T-helper 17 cell (primary cell): ENCODE results near the gene PRKG1. TPM values are rescaled to one million over a fixed set of nuclear protein-coding genes. Genes with fewer than 3 reads are reported as not detected.

Source experiments
- ATAC-seq: fragments of 150-1000 bp; cut with Tn5 transposase; 2 replicates; pipeline ENCODE4 v1.10.0; 2021; ENCODE audit warnings: mild to moderate bottlenecking, moderate library complexity
- DNase-seq, 3 donors: peaks; one replicate each; pipeline versions ENCODE4 v3.0.0 to v3.0.0-alpha.2; 2020 to 2021
- H3K9me3 ChIP-seq: one replicate; pipeline ENCODE4 v1.7.0; 2013; ENCODE audit warnings: low read length, mild to moderate bottlenecking; ENCODE audit not compliant: control insufficient read depth, poor library complexity, severe bottlenecking
- H3K27ac Mint-ChIP-seq: one replicate; pipeline ENCODE4 v1.8.0; 2022; ENCODE audit warnings: mild to moderate bottlenecking, moderate library complexity, mixed read lengths
- H3K27me3 Mint-ChIP-seq: one replicate; pipeline ENCODE4 v1.8.0; 2022; ENCODE audit warnings: mixed read lengths
- H3K36me3 Mint-ChIP-seq: one replicate; pipeline ENCODE4 v1.8.0; 2022; ENCODE audit warnings: low read depth, mixed read lengths
- H3K4me1 Mint-ChIP-seq: one replicate; pipeline ENCODE4 v1.8.0; 2022; ENCODE audit warnings: mild to moderate bottlenecking, mixed read lengths
- H3K4me3 Mint-ChIP-seq: one replicate; pipeline ENCODE4 v1.8.0; 2022; ENCODE audit warnings: mild to moderate bottlenecking, moderate library complexity, mixed read lengths
- total RNA-seq, 4 donors: library from RNA in 2 of 4; stranded (reverse) in 2 of 4; gene quantifications; one replicate each; pipeline ENCODE4 v1.2.3 and lab custom pipeline; 2022 to 2026

The PRKG1 gene
- total RNA-seq (1 to 10 TPM in 1 of 2 donors, under 1 TPM in 1; 0.27 to 4.1 TPM), total RNA-seq (lab: John Stamatoyannopoulos, UW) (0 to 0.58 reads per million in 2 donors)

DNA sequence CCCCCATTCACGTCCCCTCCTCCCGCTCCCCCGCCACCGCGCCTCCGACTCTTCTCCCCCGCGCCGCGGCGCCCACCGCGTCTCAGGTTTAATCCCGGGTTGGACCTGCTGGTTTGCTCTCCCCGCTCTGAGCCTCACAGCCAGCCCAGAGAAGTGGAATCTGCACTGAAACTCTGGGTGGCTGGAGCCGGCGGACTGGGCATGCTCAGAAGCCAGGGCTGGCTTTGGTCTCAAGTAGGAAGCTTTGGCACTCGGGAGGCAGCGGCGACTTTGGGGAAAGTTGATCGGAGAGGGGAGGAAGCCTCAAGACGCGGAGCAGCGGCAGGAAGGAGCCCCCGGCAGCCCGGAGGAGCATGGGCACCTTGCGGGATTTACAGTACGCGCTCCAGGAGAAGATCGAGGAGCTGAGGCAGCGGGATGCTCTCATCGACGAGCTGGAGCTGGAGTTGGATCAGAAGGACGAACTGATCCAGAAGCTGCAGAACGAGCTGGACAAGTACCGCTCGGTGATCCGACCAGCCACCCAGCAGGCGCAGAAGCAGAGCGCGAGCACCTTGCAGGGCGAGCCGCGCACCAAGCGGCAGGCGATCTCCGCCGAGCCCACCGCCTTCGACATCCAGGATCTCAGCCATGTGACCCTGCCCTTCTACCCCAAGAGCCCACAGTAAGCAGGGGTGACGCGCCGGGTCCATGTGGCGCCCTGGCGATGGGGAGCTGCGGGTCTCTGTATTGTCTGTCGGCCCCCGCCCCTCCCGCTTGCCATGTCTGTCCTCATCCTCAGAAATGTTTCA lies at the start of gene PRKG1:
TSS of gene PRKG1 (plus strand) at position 250 of the 791 bp plus-strand sequence.
- H3K4me3 Mint-ChIP-seq, result peak within 1 kb of the TSS; percentile 83
- no peaks in the 10 kb centered on the region for H3K9me3 ChIP-seq
- ATAC-seq, result no peak
- peaks cover 7% of the 10 kb centered on the region for H3K4me1 Mint-ChIP-seq
- no peaks in the 10 kb centered on the region for H3K36me3 Mint-ChIP-seq
- H3K27me3 Mint-ChIP-seq, result peaks cover 54% of the 10 kb centered on the region
- H3K27ac Mint-ChIP-seq, result no peak within 1 kb of the TSS
- DNase-seq, result no peak

GRCh38 chr10:51028420-51028819 lies 45.9 kb upstream of the PRKG1 start:
- H3K27me3 Mint-ChIP-seq, result peaks cover 45% of the 10 kb centered on the region

DNA sequence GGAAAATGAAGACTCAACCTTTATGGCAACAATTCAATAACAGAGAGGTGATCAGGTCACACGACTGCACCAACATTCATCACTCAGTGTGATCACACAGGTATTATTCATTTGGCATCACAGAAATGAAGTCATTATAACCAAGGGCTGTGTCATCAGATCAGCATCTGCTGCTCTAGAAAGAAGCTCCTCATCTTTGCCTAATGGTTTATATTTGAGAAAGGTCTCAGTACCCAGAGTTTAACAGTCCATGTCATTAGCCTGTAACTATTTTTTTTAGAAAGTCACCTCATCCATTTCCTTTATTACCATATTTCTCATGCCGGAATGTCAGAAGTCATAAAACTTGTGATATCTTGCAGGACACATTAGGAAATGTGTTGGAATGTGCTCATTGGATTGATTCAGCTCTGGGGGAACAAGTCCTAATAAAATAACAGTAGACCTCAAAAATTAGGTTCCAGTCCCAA lies 45.1 kb upstream of the PRKG1 start:
- no peaks in the 10 kb centered on the region for H3K4me1 Mint-ChIP-seq
- H3K36me3 Mint-ChIP-seq, result no peaks in the 10 kb centered on the region
- H3K9me3 ChIP-seq, result no peaks in the 10 kb centered on the region
- H3K27me3 Mint-ChIP-seq, result peaks cover 47% of the 10 kb centered on the region
- H3K4me3 Mint-ChIP-seq, result no peak overlapping the region
- no peak for DNase-seq
- ATAC-seq, result no peak
- no peak overlapping the region for H3K27ac Mint-ChIP-seq

More at GRCh38 chr10:51028420-51028819, 45.9 kb upstream of the PRKG1 start:
- ATAC-seq, result no peak
- no peak overlapping the region for H3K27ac Mint-ChIP-seq
- no peak for DNase-seq
- no peaks in the 10 kb centered on the region for H3K36me3 Mint-ChIP-seq
- no peak overlapping the region for H3K4me3 Mint-ChIP-seq
- H3K9me3 ChIP-seq, result no peaks in the 10 kb centered on the region
- no peaks in the 10 kb centered on the region for H3K4me1 Mint-ChIP-seq

DNA sequence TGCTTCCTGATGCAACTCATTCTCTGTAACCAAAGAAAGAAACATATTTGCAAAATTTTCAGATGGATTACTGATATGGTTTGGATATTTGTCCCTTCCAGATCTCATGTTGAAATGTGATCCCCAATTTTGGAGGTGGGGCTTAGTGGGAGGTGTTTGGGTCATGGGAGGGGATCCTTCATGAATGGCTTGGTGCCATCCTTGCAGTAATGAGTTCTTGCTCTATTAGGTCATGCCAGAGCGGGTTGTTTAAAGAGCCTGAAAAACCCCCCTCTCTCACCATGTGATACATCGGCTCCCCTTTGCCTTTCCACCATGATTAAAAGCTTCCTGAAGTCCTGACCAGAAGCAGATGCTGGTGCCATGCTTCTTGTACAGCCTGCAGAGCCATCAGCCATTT lies 43.8 kb upstream of the PRKG1 start:
- no peak for ATAC-seq
- DNase-seq, result no peak
- Mint-ChIP-seq H3K36me3 (no peaks in the 10 kb centered on the region), H3K4me1 (no peaks in the 10 kb centered on the region), H3K4me3 (no peak overlapping the region), H3K27ac (no peak overlapping the region), H3K27me3 (peaks cover 42% of the 10 kb centered on the region)
- no peaks in the 10 kb centered on the region for H3K9me3 ChIP-seq

DNA sequence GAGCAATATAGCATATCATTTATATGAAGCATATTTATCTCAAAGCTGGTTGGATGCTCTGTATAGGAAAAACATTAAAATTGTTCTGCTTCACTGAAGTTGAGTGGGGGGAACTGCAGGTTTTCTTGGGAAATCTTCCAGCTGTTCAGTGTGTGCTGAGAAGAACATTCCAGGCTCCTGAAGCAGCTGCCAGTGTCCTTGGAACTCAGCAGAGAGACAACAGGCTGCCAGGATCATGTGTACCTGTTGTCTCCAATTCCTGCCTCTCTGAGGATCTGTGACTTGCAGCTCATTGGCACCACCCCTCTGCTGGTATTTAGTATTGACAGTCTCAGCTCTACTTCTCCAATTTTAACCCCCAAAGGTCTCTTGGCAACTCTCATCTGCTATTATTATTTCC lies 42.3 kb upstream of the PRKG1 start:
- ATAC-seq (no peak), DNase-seq (no peak)
- no peaks in the 10 kb centered on the region for H3K36me3 Mint-ChIP-seq
- no peak overlapping the region for H3K27ac Mint-ChIP-seq
- H3K4me3 Mint-ChIP-seq, result no peak overlapping the region
- no peaks in the 10 kb centered on the region for H3K4me1 Mint-ChIP-seq
- no peaks in the 10 kb centered on the region for H3K9me3 ChIP-seq
- peaks cover 34% of the 10 kb centered on the region for H3K27me3 Mint-ChIP-seq

- H3K27me3 Mint-ChIP-seq, result peaks cover 29% of the 10 kb centered on the region
- no peak overlapping the region for H3K27ac Mint-ChIP-seq
- ATAC-seq (no peak), DNase-seq (no peak)
- H3K36me3 Mint-ChIP-seq, result no peaks in the 10 kb centered on the region
- no peaks in the 10 kb centered on the region for H3K4me1 Mint-ChIP-seq
- H3K9me3 ChIP-seq, result no peaks in the 10 kb centered on the region
- H3K4me3 Mint-ChIP-seq, result no peak overlapping the region
Observed at GRCh38 chr10:51034769-51035168, 39.5 kb upstream of the PRKG1 start.

GRCh38 chr10:51035344-51035743 lies 38.9 kb upstream of the PRKG1 start:
- Mint-ChIP-seq H3K4me3 (no peak overlapping the region), H3K4me1 (no peaks in the 10 kb centered on the region), H3K36me3 (no peaks in the 10 kb centered on the region), H3K27ac (no peak overlapping the region), H3K27me3 (peaks cover 29% of the 10 kb centered on the region)
- no peak for DNase-seq
- ATAC-seq, result no peak
- H3K9me3 ChIP-seq, result no peaks in the 10 kb centered on the region

- Mint-ChIP-seq H3K27me3 (peaks cover 16% of the 10 kb centered on the region), H3K4me3 (no peak overlapping the region), H3K4me1 (no peaks in the 10 kb centered on the region), H3K36me3 (no peaks in the 10 kb centered on the region), H3K27ac (no peak overlapping the region)
- H3K9me3 ChIP-seq, result no peaks in the 10 kb centered on the region
- DNase-seq, result no peak
- no peak for ATAC-seq
Observed at GRCh38 chr10:51045871-51046270, 28.4 kb upstream of the PRKG1 start.

DNA sequence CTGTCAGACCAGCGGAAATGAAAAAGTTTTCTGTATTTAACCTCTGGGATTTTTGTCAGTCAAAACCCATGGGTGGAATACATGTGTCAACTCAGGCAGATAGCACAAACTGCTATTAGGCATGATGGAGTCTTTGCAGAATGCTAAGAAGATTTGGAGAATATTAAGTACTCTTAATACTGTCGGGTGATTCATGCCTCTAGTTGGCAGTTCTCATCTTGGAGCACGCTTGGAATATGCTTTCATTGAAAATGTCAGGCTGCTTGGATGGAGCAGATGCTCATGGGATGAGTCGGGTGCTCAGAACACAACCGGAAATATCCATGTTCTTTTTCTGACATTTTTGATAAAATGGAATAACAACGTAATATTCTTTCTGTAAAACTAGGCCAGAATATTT lies 27.6 kb upstream of the PRKG1 start:
- no peak overlapping the region for H3K4me3 Mint-ChIP-seq
- no peaks in the 10 kb centered on the region for H3K9me3 ChIP-seq
- H3K27ac Mint-ChIP-seq, result no peak overlapping the region
- peaks cover 16% of the 10 kb centered on the region for H3K27me3 Mint-ChIP-seq
- no peaks in the 10 kb centered on the region for H3K4me1 Mint-ChIP-seq
- DNase-seq, result no peak
- H3K36me3 Mint-ChIP-seq, result no peaks in the 10 kb centered on the region
- ATAC-seq, result no peak

- Mint-ChIP-seq H3K27ac (no peak overlapping the region), H3K36me3 (no peaks in the 10 kb centered on the region), H3K4me1 (no peaks in the 10 kb centered on the region), H3K27me3 (peaks cover 5% of the 10 kb centered on the region), H3K4me3 (no peak overlapping the region)
- DNase-seq (no peak), ATAC-seq (no peak)
- no peaks in the 10 kb centered on the region for H3K9me3 ChIP-seq
Observed at GRCh38 chr10:51047857-51048256, 26.4 kb upstream of the PRKG1 start.

DNA sequence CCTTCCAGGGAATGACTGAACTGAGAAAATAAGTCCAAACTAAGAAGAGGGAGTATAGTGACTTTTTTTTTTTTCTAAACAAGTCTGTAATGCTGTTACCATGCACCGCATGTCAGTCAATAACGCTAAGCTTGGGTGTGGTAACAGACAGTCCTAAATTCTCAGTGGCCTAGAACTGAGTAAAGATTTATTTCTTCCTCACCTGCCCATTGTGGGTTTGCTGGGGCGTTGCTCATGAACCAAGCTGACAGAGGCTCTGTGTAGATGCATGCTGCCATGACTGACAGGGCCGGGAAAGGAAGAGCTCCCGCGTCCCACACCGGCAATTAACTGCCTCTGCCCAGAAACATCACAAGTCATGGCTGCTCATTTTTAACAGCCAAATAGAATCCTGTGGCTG lies 25.5 kb upstream of the PRKG1 start:
- no peak overlapping the region for H3K4me3 Mint-ChIP-seq
- DNase-seq, result no peak
- no peak overlapping the region for H3K27ac Mint-ChIP-seq
- no peaks in the 10 kb centered on the region for H3K9me3 ChIP-seq
- H3K36me3 Mint-ChIP-seq, result no peaks in the 10 kb centered on the region
- no peak for ATAC-seq
- no peaks in the 10 kb centered on the region for H3K4me1 Mint-ChIP-seq
- peaks cover 5% of the 10 kb centered on the region for H3K27me3 Mint-ChIP-seq

DNA sequence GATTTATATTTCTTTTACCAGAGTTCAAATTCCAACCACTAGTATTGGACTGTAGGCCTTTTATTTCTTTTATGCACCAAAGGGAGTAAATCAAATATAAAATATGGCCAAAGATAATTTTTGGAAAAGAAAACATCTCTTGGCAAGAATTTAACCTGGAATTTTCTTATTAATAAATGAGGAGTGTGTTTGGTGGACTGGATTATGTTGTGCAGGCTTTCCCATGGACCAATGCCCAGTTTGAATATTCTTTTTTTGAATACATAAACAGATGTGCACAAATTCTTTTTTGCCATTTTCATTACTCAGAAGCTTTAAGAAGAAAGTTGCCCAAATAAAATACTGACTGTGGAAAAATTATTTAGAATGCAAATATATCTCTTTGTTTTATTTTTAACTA lies 22.1 kb upstream of the PRKG1 start:
- DNase-seq (no peak), ATAC-seq (no peak)
- Mint-ChIP-seq H3K4me3 (no peak overlapping the region), H3K4me1 (no peaks in the 10 kb centered on the region), H3K27me3 (no peaks in the 10 kb centered on the region), H3K27ac (no peak overlapping the region), H3K36me3 (peaks cover 2% of the 10 kb centered on the region)
- no peaks in the 10 kb centered on the region for H3K9me3 ChIP-seq

DNA sequence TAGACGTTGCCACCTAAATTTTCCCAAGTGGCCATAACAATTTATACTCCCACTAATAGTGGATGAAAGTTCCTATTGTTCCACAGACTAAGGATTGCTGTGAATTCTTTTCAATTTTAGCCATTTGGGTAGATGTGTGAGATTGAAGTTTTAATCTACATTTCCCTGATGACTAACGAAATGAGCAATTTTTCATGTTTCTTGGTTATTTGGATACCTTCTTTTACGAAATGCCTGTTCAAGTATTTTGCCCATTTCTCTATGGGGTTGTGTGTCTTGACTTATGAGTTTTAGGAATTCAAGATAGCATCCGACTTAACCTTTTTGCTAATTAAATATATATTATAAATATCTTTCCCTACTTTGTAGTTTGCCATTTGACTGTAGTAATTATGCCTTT lies 16.4 kb upstream of the PRKG1 start:
- no peak for DNase-seq
- Mint-ChIP-seq H3K27ac (no peak overlapping the region), H3K4me3 (no peak overlapping the region), H3K27me3 (no peaks in the 10 kb centered on the region), H3K4me1 (no peaks in the 10 kb centered on the region), H3K36me3 (peaks cover 2% of the 10 kb centered on the region)
- no peak for ATAC-seq
- no peaks in the 10 kb centered on the region for H3K9me3 ChIP-seq

DNA sequence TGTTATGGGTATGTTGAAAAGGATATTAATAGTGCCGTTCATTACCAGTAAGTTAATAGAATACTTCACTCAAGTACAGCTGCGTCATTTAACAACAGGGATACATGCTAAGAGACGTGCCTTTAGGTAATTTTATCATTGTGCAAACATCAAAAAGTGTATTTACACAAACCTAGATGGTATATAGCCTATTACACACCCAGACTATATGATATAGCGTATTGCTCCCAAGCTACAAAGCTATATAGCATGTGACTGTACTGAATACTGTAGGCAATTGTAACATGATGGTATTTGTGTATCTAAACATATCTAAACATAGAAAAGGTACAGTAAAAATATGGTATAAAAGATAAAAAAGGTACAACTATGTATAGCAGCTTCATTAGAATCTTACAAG lies 11.1 kb upstream of the PRKG1 start:
- no peak for DNase-seq
- no peak for ATAC-seq
- H3K27me3 Mint-ChIP-seq, result peaks cover 2% of the 10 kb centered on the region
- no peaks in the 10 kb centered on the region for H3K9me3 ChIP-seq
- H3K36me3 Mint-ChIP-seq, result no peaks in the 10 kb centered on the region
- H3K4me3 Mint-ChIP-seq, result no peak overlapping the region
- no peaks in the 10 kb centered on the region for H3K4me1 Mint-ChIP-seq
- no peak overlapping the region for H3K27ac Mint-ChIP-seq
